ENCODE data around the gene FIS1. TPM values are rescaled to one million over a fixed set of nuclear protein-coding genes. Genes with fewer than 3 reads are reported as not detected.

The FIS1 gene
- total RNA-seq, 1 experiment from 2014 or later, result 114 TPM

GRCh38 chr7:101250324-101250723, 5.4 kb upstream of the FIS1 start (continued):
- TF ChIP-seq TCF7L2 (IDR thresholded peaks at IDR 0.05; ENCODE audit: borderline replicate concordance, extremely low read depth, insufficient read depth, insufficient read length) (no peak), SIN3A (IDR thresholded peaks at IDR 0.05; ENCODE audit: low read depth) (no peak)

- H4K20me1 ChIP-seq (ENCODE audit: insufficient read depth), result no peaks in the 10 kb centered on the region
- H3K9me2 ChIP-seq (ENCODE audit: insufficient read depth), result no peaks in the 10 kb centered on the region
- no peaks in the 10 kb centered on the region for H3K9me3 ChIP-seq (ENCODE audit: control insufficient read depth in 1 of 2, insufficient read depth in 1 of 2, low read depth in 1 of 2, low read length in 2 of 2)
- H3K27ac ChIP-seq (ENCODE audit: low read depth, low read length), result no peak overlapping the region
- H3K36me3 ChIP-seq (ENCODE audit: control insufficient read depth in 1 of 2, insufficient read depth in 2 of 2, low read length in 2 of 2), result peaks cover 4 to 5% of the 10 kb centered on the region in 2 experiments
- no peak for DNase-seq (ENCODE audit: low read depth, low spot score)
- H3K79me2 ChIP-seq (ENCODE audit: insufficient read depth, low read length), result peaks cover 74% of the 10 kb centered on the region
- H3K27me3 ChIP-seq (ENCODE audit: insufficient read depth, low read length), result no peaks in the 10 kb centered on the region
- intact Hi-C loops (cut with micrococcal nuclease), result no loop called here
- POLR2A ChIA-PET, result no interaction called here
- TF ChIP-seq JUND (IDR thresholded peaks at IDR 0.05) (no peak), EGR1 (IDR thresholded peaks at IDR 0.05; ENCODE audit: low read depth) (no peak), CBX3 (IDR thresholded peaks at IDR 0.05; ENCODE audit: low read depth) (no peak), RAD21 (IDR thresholded peaks at IDR 0.05; ENCODE audit: low read depth) (no peak), POLR2A (IDR thresholded peaks at IDR 0.05; ENCODE audit: borderline replicate concordance, extremely low read depth, insufficient read depth, insufficient read length) (no peak), CEBPB (IDR thresholded peaks at IDR 0.05; ENCODE audit: low read depth) (no peak), CTCF (IDR thresholded peaks at IDR 0.05 in 2 of 3, conservative IDR thresholded peaks at IDR 0.05 in 1 of 3; ENCODE audit: borderline replicate concordance in 1 of 3, insufficient read depth in 1 of 3, low read depth in 2 of 3, low read length in 2 of 3) (0 out of 6 replicates have a peak, but pooled peaks of 2 of the 3 experiments have one; percentile 6 to 14)
- no TSS peak for BruUV-seq (replicated peaks)
- no peak overlapping the region for H2AFZ ChIP-seq (ENCODE audit: low read depth, low read length, poor library complexity, severe bottlenecking)
- H3K4me3 ChIP-seq (replicated peaks in 1 of 2; ENCODE audit: low read depth in 1 of 2, low read length in 2 of 2), result no peak overlapping the region
- peaks cover 14 to 38% of the 10 kb centered on the region in 2 experiments for H3K4me1 ChIP-seq (ENCODE audit: control insufficient read depth in 1 of 2, insufficient read depth in 2 of 2, low read length in 2 of 2)
- no peak overlapping the region for H3K9ac ChIP-seq (ENCODE audit: low read length)
- no peak overlapping the region for H3K4me2 ChIP-seq (ENCODE audit: low read length)
- CTCF ChIA-PET, result no interaction called here
- RAD21 ChIA-PET (ENCODE audit: low non-redundant PET in 1 of 2, low total read pairs in 2 of 2, uncharacterized antibody in 2 of 2, unreplicated experiment in 2 of 2), result no interaction called here
- no peak for ATAC-seq
Measured at GRCh38 chr7:101248276-101248675, 3.4 kb upstream of the FIS1 start.
